ENCODE results near the gene FMNL3.

The FMNL3 gene

GRCh38 chr12:49633703-49634345 is 73.4 kb downstream of the FMNL3 start:
- no peak overlapping the region for H3K4me3 ChIP-seq (ENCODE audit: low read depth, low read length)
- TF ChIP-seq CTCF (IDR thresholded peaks at IDR 0.05; ENCODE audit: low read depth, low read length) = no peak

GRCh38 chr12:49632986-49633702 is 74.1 kb downstream of the FMNL3 start:
- H3K4me3 ChIP-seq (ENCODE audit: low read depth, low read length) = no peak overlapping the region
- no peak for TF ChIP-seq CTCF (IDR thresholded peaks at IDR 0.05; ENCODE audit: low read depth, low read length)

- TF ChIP-seq CTCF (IDR thresholded peaks at IDR 0.05; ENCODE audit: low read depth, low read length) = no peak
- H3K4me3 ChIP-seq (ENCODE audit: low read depth, low read length) = no peak overlapping the region
Observed at GRCh38 chr12:49632401-49632800, 74.8 kb downstream of the FMNL3 start.

GRCh38 chr12:49631336-49631907 is 75.8 kb downstream of the FMNL3 start:
- H3K4me3 ChIP-seq (ENCODE audit: low read depth, low read length) = no peak overlapping the region
- no peak for TF ChIP-seq CTCF (IDR thresholded peaks at IDR 0.05; ENCODE audit: low read depth, low read length)

- H3K4me3 ChIP-seq (ENCODE audit: low read depth, low read length) = no peak overlapping the region
- TF ChIP-seq CTCF (IDR thresholded peaks at IDR 0.05; ENCODE audit: low read depth, low read length) = no peak
Observed at GRCh38 chr12:49627752-49628360, 79.3 kb downstream of the FMNL3 start.

- no peak overlapping the region for H3K4me3 ChIP-seq (ENCODE audit: low read depth, low read length)
- TF ChIP-seq CTCF (IDR thresholded peaks at IDR 0.05; ENCODE audit: low read depth, low read length) = no peak
Observed at GRCh38 chr12:49626836-49627235, 80.4 kb downstream of the FMNL3 start.
